Neuronal stem cell (in vitro differentiated cells): ENCODE results near the gene ZBED5.
"Not testable (repeated sequence)": the region's sequence is repeated elsewhere in the genome, so short reads cannot be mapped to it uniquely, and the experiment has no call there.

Experiments
- DNase-seq: peaks from one replicate; pipeline ENCODE4 v3.0.0-alpha.2; 2013; ENCODE audit warnings: low spot score
- H2AFZ ChIP-seq: one replicate; pipeline ENCODE4 v1.6.1; 2013; ENCODE audit warnings: mild to moderate bottlenecking, low read length, inconsistent platforms
- H2AK5ac ChIP-seq: 2 replicates; pipeline ENCODE4 v1.6.1; 2013; ENCODE audit warnings: low read depth, mild to moderate bottlenecking, inconsistent platforms, low read length, moderate library complexity, mixed read lengths
- H2BK120ac ChIP-seq: 2 replicates; pipeline ENCODE4 v1.6.1; 2013; ENCODE audit warnings: low read depth, mild to moderate bottlenecking, inconsistent platforms, low read length, moderate library complexity, mixed read lengths
- H2BK12ac ChIP-seq: one replicate; pipeline ENCODE4 v1.6.1; 2013; ENCODE audit warnings: low read length, inconsistent platforms
- H2BK15ac ChIP-seq: 2 replicates; pipeline ENCODE4 v1.6.1; 2013; ENCODE audit warnings: mild to moderate bottlenecking, low read length, inconsistent platforms, mixed read lengths
- H2BK5ac ChIP-seq: one replicate; pipeline ENCODE4 v1.6.1; 2013; ENCODE audit warnings: inconsistent platforms, mild to moderate bottlenecking, low read length, moderate library complexity
- H3K14ac ChIP-seq: one replicate; pipeline ENCODE4 v1.6.1; 2013; ENCODE audit warnings: low read length, inconsistent platforms
- H3K18ac ChIP-seq: 2 replicates; pipeline ENCODE4 v1.6.1; 2013; ENCODE audit warnings: low read length, inconsistent platforms
- H3K23ac ChIP-seq: 2 replicates; pipeline ENCODE4 v1.6.1; 2013; ENCODE audit warnings: low read depth, mild to moderate bottlenecking, mixed read lengths, low read length, inconsistent platforms; ENCODE audit not compliant: poor library complexity
- H3K27ac ChIP-seq: replicated peaks from 3 replicates; pipeline ENCODE4 v1.5.1; 2013; ENCODE audit warnings: low read length, inconsistent platforms
- H3K27me3 ChIP-seq, 3 experiments: 2 replicates each; pipeline ENCODE4 v1.6.1; 2013; ENCODE audit warnings: low read length in 3 of 3, mild to moderate bottlenecking in 2 of 3, inconsistent platforms in 1 of 3, low read depth in 1 of 3, mixed read lengths in 1 of 3, moderate library complexity in 1 of 3; ENCODE audit not compliant: control insufficient read depth in 3 of 3, insufficient read depth in 3 of 3
- H3K36me3 ChIP-seq, 2 donors: replicated peaks in 1 of 2; 2 replicates each; pipeline ENCODE4 v1.6.1; 2013; ENCODE audit warnings: low read length in 2 of 2; ENCODE audit not compliant: control insufficient read depth in 2 of 2, insufficient read depth in 2 of 2
- H3K4ac ChIP-seq: 2 replicates; pipeline ENCODE4 v1.6.1; 2013; ENCODE audit warnings: inconsistent platforms, mild to moderate bottlenecking, low read length, moderate library complexity
- H3K4me1 ChIP-seq, 2 donors: 1 replicate in 1 of 2; 2 replicates in 1 of 2; pipeline ENCODE4 v1.6.1; 2013; ENCODE audit warnings: low read length in 2 of 2, low read depth in 1 of 2; ENCODE audit not compliant: control insufficient read depth in 2 of 2, insufficient read depth in 1 of 2
- H3K4me2 ChIP-seq: one replicate; pipeline ENCODE4 v1.6.1; 2013; ENCODE audit warnings: mild to moderate bottlenecking, low read length, inconsistent platforms; ENCODE audit not compliant: insufficient read depth, poor library complexity, severe bottlenecking
- H3K4me3 ChIP-seq, 2 donors: 2 replicates each; pipeline ENCODE4 v1.5.1; 2013; ENCODE audit warnings: low read length in 2 of 2, mild to moderate bottlenecking in 2 of 2, inconsistent platforms in 1 of 2, moderate library complexity in 1 of 2
- H3K79me1 ChIP-seq: one replicate; pipeline ENCODE4 v1.6.1; 2013; ENCODE audit warnings: low read depth, mild to moderate bottlenecking, inconsistent platforms, low read length, moderate library complexity
- H3K9ac ChIP-seq: one replicate; pipeline ENCODE4 v1.6.1; 2013; ENCODE audit warnings: mild to moderate bottlenecking, low read depth, low read length, inconsistent platforms; ENCODE audit not compliant: poor library complexity
- H3K9me3 ChIP-seq, 2 donors: replicated peaks in 1 of 2; 2 replicates each; pipeline versions ENCODE3 to v1.6.1; 2013; ENCODE audit warnings: low read length in 2 of 2, mild to moderate bottlenecking in 2 of 2, inconsistent platforms in 1 of 2, low read depth in 1 of 2, mixed read lengths in 1 of 2, moderate library complexity in 1 of 2; ENCODE audit not compliant: control insufficient read depth in 2 of 2, insufficient read depth in 1 of 2
- H4K8ac ChIP-seq: one replicate; pipeline ENCODE4 v1.6.1; 2013; ENCODE audit warnings: low read depth, mild to moderate bottlenecking, inconsistent platforms, low read length, moderate library complexity
- H4K91ac ChIP-seq: one replicate; pipeline ENCODE4 v1.6.1; 2013; ENCODE audit warnings: low read length, low read depth, mild to moderate bottlenecking, inconsistent platforms; ENCODE audit not compliant: poor library complexity
- WGBS, 2 donors: extraction: QIAGEN DNeasy Blood & Tissue Kit; methylation state at CpG; one replicate each; pipeline ENCODE4 v1.1.7; 2013; ENCODE audit warnings: missing lambda C conversion rate in 2 of 2, mixed read lengths in 1 of 2; ENCODE audit not compliant: insufficient read length in 2 of 2, insufficient replicate concordance in 1 of 2; ENCODE audit errors: extremely low coverage in 2 of 2; 5-methylcytosine and 5-hydroxymethylcytosine counted together

Gene ZBED5

GRCh38 chr11:10844356-10844755 lies 13.5 kb downstream of the ZBED5 start:
- no peak overlapping the region for H3K14ac ChIP-seq
- H3K79me1 ChIP-seq, result no peaks in the 10 kb centered on the region
- H3K4ac ChIP-seq, result no peak overlapping the region
- no peak overlapping the region for H2BK12ac ChIP-seq
- no peak overlapping the region for H3K9ac ChIP-seq
- no peak overlapping the region for H2BK5ac ChIP-seq
- H3K9me3 ChIP-seq, result peaks cover 0 to 1% of the 10 kb centered on the region in 2 donors
- H2BK120ac ChIP-seq, result no peak overlapping the region
- no peak overlapping the region for H2AK5ac ChIP-seq
- no peak overlapping the region for H3K18ac ChIP-seq
- peaks cover 0 to 2% of the 10 kb centered on the region in 2 donors for H3K4me1 ChIP-seq
- H3K36me3 ChIP-seq, result no peaks in the 10 kb centered on the region
- no peak overlapping the region for H3K4me2 ChIP-seq
- H2AFZ ChIP-seq, result no peak overlapping the region
- H3K27me3 ChIP-seq, result no peaks in the 10 kb centered on the region
- no peak overlapping the region for H4K91ac ChIP-seq
- DNase-seq, result no peak
- no peak overlapping the region for H3K27ac ChIP-seq
- no peak overlapping the region for H2BK15ac ChIP-seq
- no peak overlapping the region for H4K8ac ChIP-seq
- no peak overlapping the region for H3K23ac ChIP-seq
- H3K4me3 ChIP-seq, result no peak overlapping the region

GRCh38 chr11:10838881-10839280 lies 19.0 kb downstream of the ZBED5 start:
- Histone ChIP-seq H4K8ac (no peak overlapping the region), H2AFZ (no peak overlapping the region), H3K79me1 (no peaks in the 10 kb centered on the region), H3K9ac (no peak overlapping the region), H3K4me1 (no peaks in the 10 kb centered on the region), H3K27ac (no peak overlapping the region), H2BK120ac (no peak overlapping the region), H3K18ac (no peak overlapping the region), H3K4me2 (no peak overlapping the region), H3K14ac (no peak overlapping the region), H3K4me3 (no peak overlapping the region), H2BK5ac (no peak overlapping the region), H3K27me3 (no peaks in the 10 kb centered on the region), H2BK12ac (no peak overlapping the region), H3K23ac (no peak overlapping the region), H3K4ac (no peak overlapping the region), H4K91ac (no peak overlapping the region), H2BK15ac (no peak overlapping the region), H3K9me3 (peaks cover 0 to 1% of the 10 kb centered on the region in 2 donors), H3K36me3 (no peaks in the 10 kb centered on the region), H2AK5ac (no peak overlapping the region)
- WGBS, 2 donors, result no CpG with 5 or more reads among the region's 3 CpGs
- DNase-seq, result no peak

GRCh38 chr11:10838083-10838482 lies 19.8 kb downstream of the ZBED5 start:
- Histone ChIP-seq H3K36me3 (no peaks in the 10 kb centered on the region), H3K4me1 (no peaks in the 10 kb centered on the region), H4K91ac (no peak overlapping the region), H3K23ac (no peak overlapping the region), H2AK5ac (no peak overlapping the region), H3K9me3 (no peaks in the 10 kb centered on the region), H2AFZ (no peak overlapping the region), H3K14ac (no peak overlapping the region), H3K27me3 (no peaks in the 10 kb centered on the region), H3K4ac (no peak overlapping the region), H2BK15ac (no peak overlapping the region), H4K8ac (no peak overlapping the region), H3K27ac (no peak overlapping the region), H2BK120ac (no peak overlapping the region), H2BK5ac (no peak overlapping the region), H3K4me2 (no peak overlapping the region), H3K4me3 (no peak overlapping the region), H3K9ac (no peak overlapping the region), H3K79me1 (no peaks in the 10 kb centered on the region), H2BK12ac (no peak overlapping the region), H3K18ac (no peak overlapping the region)
- DNase-seq, result no peak

- H3K4me1 ChIP-seq, H3K4me3 ChIP-seq, H4K8ac ChIP-seq, H2BK120ac ChIP-seq, H2BK15ac ChIP-seq, H3K9me3 ChIP-seq, H2AK5ac ChIP-seq, H3K14ac ChIP-seq, H3K36me3 ChIP-seq, H4K91ac ChIP-seq, H3K27me3 ChIP-seq, H3K23ac ChIP-seq, H3K4me2 ChIP-seq, H3K27ac ChIP-seq, H2BK5ac ChIP-seq, H3K79me1 ChIP-seq, H3K9ac ChIP-seq, H2BK12ac ChIP-seq, H2AFZ ChIP-seq, H3K4ac ChIP-seq, H3K18ac ChIP-seq, DNase-seq: not testable (repeated sequence)
- WGBS, 2 donors, result no CpG with 5 or more reads among the region's 4 CpGs
These were observed 21.0 kb downstream of the ZBED5 start for GRCh38 chr11:10836884-10837283.
